ENCODE data around the gene TTLL9.
A peak's percentile ranks its signal among the peaks of the same experiment; 100 is the strongest.

DNA sequence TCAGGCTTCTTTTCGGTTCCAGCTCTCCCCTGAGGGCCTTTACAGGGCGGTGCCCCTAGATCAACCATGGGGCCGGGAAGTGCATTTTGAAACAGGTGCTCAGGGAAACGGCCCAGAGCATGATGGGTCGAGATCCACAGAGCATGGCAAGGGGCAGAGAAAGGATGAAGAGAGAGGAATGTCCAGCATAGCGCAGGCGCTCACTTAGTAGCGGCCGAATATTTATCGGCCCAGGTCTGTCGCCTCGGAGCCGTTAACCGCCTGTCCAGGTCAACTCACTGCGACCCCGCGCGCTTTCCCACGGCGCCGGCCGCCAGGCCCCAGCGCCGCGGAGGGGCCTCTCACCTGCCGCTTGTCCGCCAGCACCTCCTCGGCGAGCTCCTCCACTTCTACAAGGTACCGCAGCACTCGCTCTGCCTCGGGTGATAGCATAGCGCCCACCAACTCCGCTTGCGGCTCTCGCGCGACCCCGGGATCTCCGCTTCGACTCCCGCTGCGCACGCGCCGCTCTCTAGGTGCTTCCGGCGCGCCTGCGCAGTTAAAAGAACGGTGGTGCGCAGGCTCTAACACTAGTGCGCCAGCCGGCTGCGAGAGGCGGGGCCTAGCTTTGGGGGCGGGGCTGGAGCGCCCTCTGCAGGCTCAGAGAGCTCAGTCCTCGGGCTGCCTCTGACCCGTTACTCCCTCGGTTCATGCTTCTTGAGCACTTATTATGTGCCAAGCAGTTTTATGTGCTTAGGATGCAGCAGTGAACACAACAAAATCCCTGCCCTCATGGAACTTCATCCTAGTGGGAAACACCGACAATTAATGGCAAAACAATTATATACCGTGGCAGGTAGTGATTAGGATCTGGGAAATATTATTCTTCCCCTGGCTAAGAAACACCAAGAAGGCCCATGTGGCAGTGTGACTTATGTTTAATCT is 81.4 kb downstream of the TTLL9 start, which contains the start of gene PDRG1:
- TF ChIP-seq, protein P1, sequence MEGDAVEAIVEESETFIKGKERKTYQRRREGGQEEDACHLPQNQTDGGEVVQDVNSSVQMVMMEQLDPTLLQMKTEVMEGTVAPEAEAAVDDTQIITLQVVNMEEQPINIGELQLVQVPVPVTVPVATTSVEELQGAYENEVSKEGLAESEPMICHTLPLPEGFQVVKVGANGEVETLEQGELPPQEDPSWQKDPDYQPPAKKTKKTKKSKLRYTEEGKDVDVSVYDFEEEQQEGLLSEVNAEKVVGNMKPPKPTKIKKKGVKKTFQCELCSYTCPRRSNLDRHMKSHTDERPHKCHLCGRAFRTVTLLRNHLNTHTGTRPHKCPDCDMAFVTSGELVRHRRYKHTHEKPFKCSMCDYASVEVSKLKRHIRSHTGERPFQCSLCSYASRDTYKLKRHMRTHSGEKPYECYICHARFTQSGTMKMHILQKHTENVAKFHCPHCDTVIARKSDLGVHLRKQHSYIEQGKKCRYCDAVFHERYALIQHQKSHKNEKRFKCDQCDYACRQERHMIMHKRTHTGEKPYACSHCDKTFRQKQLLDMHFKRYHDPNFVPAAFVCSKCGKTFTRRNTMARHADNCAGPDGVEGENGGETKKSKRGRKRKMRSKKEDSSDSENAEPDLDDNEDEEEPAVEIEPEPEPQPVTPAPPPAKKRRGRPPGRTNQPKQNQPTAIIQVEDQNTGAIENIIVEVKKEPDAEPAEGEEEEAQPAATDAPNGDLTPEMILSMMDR (conservative IDR thresholded peaks at IDR 0.05): peak; percentile 99
- peak; percentile 91 for TF ChIP-seq ZFX (IDR thresholded peaks at IDR 0.05)
